Neural cell (in vitro differentiated cells): Measurements from ENCODE around the gene ZFYVE19. TPM values are rescaled to one million over a fixed set of nuclear protein-coding genes. Genes with fewer than 3 reads are reported as not detected.

ENCODE experiments used
- H2AFZ ChIP-seq: fragments of 200-600, 300-800 bp; sonication (generic), shearing (Covaris generic); 2 replicates; pipeline ENCODE4 v1.6.0; 2014; ENCODE audit warnings: low read depth, mild to moderate bottlenecking, antibody characterized with exemption, low read length, moderate library complexity
- H3F3A ChIP-seq: fragments of 200-600 bp; shearing (Covaris generic); 2 replicates; pipeline ENCODE4 v1.6.1; 2016; ENCODE audit warnings: mild to moderate bottlenecking, moderate library complexity, mixed read lengths, antibody characterized with exemption, low read length; ENCODE audit not compliant: insufficient read depth, poor library complexity, severe bottlenecking
- H3K27ac ChIP-seq: fragments of 200-600, 300-800 bp; sonication (generic), shearing (Covaris generic); 2 replicates; pipeline ENCODE4 v1.5.1; 2014; ENCODE audit warnings: mild to moderate bottlenecking, low read length, moderate library complexity
- H3K27me3 ChIP-seq: fragments of 300-800, 200-600 bp; sonication (generic), shearing (Covaris generic); 2 replicates; pipeline ENCODE4 v1.6.0; 2014; ENCODE audit warnings: mild to moderate bottlenecking, low read depth, low read length, moderate library complexity; ENCODE audit not compliant: insufficient read depth
- H3K36me3 ChIP-seq: fragments of 300-800, 200-600 bp; sonication (generic), shearing (Covaris generic); 2 replicates; pipeline ENCODE4 v1.5.1; 2014; ENCODE audit warnings: mild to moderate bottlenecking, antibody characterized with exemption, low read length, moderate library complexity; ENCODE audit not compliant: insufficient read depth
- H3K4me2 ChIP-seq: fragments of 300-800, 200-600 bp; sonication (generic), shearing (Covaris generic); 2 replicates; pipeline ENCODE4 v1.6.0; 2014; ENCODE audit warnings: mild to moderate bottlenecking, low read length
- H3K4me3 ChIP-seq: fragments of 300-800, 200-600 bp; sonication (generic), shearing (Covaris generic); 2 replicates; pipeline ENCODE4 v1.5.1; 2014; ENCODE audit warnings: mild to moderate bottlenecking, low read length, moderate library complexity
- H3K79me2 ChIP-seq: fragments of 200-600 bp; shearing (Covaris generic); replicated peaks from 2 replicates; pipeline ENCODE4 v1.6.0; 2014; ENCODE audit warnings: mild to moderate bottlenecking, low read length, moderate library complexity; ENCODE audit not compliant: insufficient read depth
- H3K9ac ChIP-seq: fragments of 300-800, 200-600 bp; sonication (generic), shearing (Covaris generic); 2 replicates; pipeline ENCODE4 v1.6.1; 2016; ENCODE audit warnings: mild to moderate bottlenecking, low read length, mixed read lengths
- H3K9me2 ChIP-seq: fragments of 200-600 bp; shearing (Covaris generic); 2 replicates; pipeline ENCODE4 v1.6.1; 2016; ENCODE audit warnings: mild to moderate bottlenecking, low read length, mixed read lengths; ENCODE audit not compliant: insufficient read depth
- H3K9me3 ChIP-seq: fragments of 200-600, 300-800 bp; sonication (generic), shearing (Covaris generic); 2 replicates; pipeline ENCODE4 v1.6.1; 2016; ENCODE audit warnings: mild to moderate bottlenecking, mixed run types, low read length, moderate library complexity, mixed read lengths
- H4K20me1 ChIP-seq: fragments of 200-600 bp; shearing (Covaris generic); 2 replicates; pipeline ENCODE4 v1.6.1; 2016; ENCODE audit warnings: mild to moderate bottlenecking, mixed run types; ENCODE audit not compliant: insufficient read depth
- CTCF ChIP-seq: fragments of 450-650 bp; IDR thresholded peaks from 2 replicates; pipeline ENCODE4 v1.5.1; 2014; ENCODE audit warnings: antibody characterized with exemption, mild to moderate bottlenecking, moderate library complexity; ENCODE audit not compliant: poor library complexity, severe bottlenecking
- EP300 ChIP-seq: fragments of 450-650 bp; conservative IDR thresholded peaks from 2 replicates; pipeline ENCODE4 v1.6.1; 2014; ENCODE audit warnings: antibody characterized with exemption, mild to moderate bottlenecking, moderate library complexity; ENCODE audit not compliant: poor library complexity, severe bottlenecking
- EZH2 ChIP-seq: fragments of 200-600, 300-800 bp; shearing (Covaris generic), sonication (generic); IDR thresholded peaks from 2 replicates; pipeline ENCODE4 v1.6.1; 2014; ENCODE audit warnings: antibody characterized with exemption, low read length, borderline replicate concordance, mild to moderate bottlenecking; ENCODE audit not compliant: insufficient read depth, poor library complexity, severe bottlenecking
- MXI1 ChIP-seq: fragments of 450-650 bp; conservative IDR thresholded peaks from 2 replicates; pipeline ENCODE4 v1.6.1; 2014; ENCODE audit warnings: antibody characterized with exemption, mild to moderate bottlenecking; ENCODE audit not compliant: poor library complexity, severe bottlenecking
- POLR2AphosphoS5 ChIP-seq: IDR thresholded peaks from 2 replicates; pipeline ENCODE4 v1.6.1; 2012
- RAD21 ChIP-seq: fragments of 450-650 bp; conservative IDR thresholded peaks from 2 replicates; pipeline ENCODE4 v1.6.1; 2014; ENCODE audit warnings: antibody characterized with exemption, mild to moderate bottlenecking, moderate library complexity
- SMC3 ChIP-seq: fragments of 450-650 bp; conservative IDR thresholded peaks from 2 replicates; pipeline ENCODE4 v1.6.1; 2014; ENCODE audit warnings: antibody characterized with exemption, mild to moderate bottlenecking, moderate library complexity; ENCODE audit not compliant: poor library complexity
- TAF1 ChIP-seq: IDR thresholded peaks from 2 replicates; pipeline ENCODE4 v1.6.1; 2012; ENCODE audit warnings: low read depth
- polyA plus RNA-seq: library from polyadenylated mRNA; depleted of rRNA; stranded (reverse); fragments of >200 nt; gene quantifications from 2 replicates; pipeline ENCODE4 v1.2.3, GENCODE V29; 2014
- TF ChIP-seq, protein P1 (sequence below): IDR thresholded peaks from 2 replicates; pipeline ENCODE4 v1.6.1; 2012; ENCODE audit warnings: borderline replicate concordance

ZFYVE19 gene
- polyA plus RNA-seq, 1 donor from 2014 or later = 48.2 TPM

GRCh38 chr15:40836020-40836419 lies 29.1 kb downstream of the ZFYVE19 start:
- TF ChIP-seq EZH2 = no peak
- TF ChIP-seq, protein P1, sequence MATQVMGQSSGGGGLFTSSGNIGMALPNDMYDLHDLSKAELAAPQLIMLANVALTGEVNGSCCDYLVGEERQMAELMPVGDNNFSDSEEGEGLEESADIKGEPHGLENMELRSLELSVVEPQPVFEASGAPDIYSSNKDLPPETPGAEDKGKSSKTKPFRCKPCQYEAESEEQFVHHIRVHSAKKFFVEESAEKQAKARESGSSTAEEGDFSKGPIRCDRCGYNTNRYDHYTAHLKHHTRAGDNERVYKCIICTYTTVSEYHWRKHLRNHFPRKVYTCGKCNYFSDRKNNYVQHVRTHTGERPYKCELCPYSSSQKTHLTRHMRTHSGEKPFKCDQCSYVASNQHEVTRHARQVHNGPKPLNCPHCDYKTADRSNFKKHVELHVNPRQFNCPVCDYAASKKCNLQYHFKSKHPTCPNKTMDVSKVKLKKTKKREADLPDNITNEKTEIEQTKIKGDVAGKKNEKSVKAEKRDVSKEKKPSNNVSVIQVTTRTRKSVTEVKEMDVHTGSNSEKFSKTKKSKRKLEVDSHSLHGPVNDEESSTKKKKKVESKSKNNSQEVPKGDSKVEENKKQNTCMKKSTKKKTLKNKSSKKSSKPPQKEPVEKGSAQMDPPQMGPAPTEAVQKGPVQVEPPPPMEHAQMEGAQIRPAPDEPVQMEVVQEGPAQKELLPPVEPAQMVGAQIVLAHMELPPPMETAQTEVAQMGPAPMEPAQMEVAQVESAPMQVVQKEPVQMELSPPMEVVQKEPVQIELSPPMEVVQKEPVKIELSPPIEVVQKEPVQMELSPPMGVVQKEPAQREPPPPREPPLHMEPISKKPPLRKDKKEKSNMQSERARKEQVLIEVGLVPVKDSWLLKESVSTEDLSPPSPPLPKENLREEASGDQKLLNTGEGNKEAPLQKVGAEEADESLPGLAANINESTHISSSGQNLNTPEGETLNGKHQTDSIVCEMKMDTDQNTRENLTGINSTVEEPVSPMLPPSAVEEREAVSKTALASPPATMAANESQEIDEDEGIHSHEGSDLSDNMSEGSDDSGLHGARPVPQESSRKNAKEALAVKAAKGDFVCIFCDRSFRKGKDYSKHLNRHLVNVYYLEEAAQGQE = no peak
- no peak overlapping the region for H3K4me2 ChIP-seq
- H4K20me1 ChIP-seq = no peaks in the 10 kb centered on the region
- no peaks in the 10 kb centered on the region for H3K79me2 ChIP-seq
- no peaks in the 10 kb centered on the region for H3K9me3 ChIP-seq
- no peak overlapping the region for H3K4me3 ChIP-seq
- H3K36me3 ChIP-seq = no peaks in the 10 kb centered on the region
- H3F3A ChIP-seq = no peaks in the 10 kb centered on the region
- no peaks in the 10 kb centered on the region for H3K9me2 ChIP-seq
- H2AFZ ChIP-seq = no peak overlapping the region
- peaks cover 2% of the 10 kb centered on the region for H3K27me3 ChIP-seq
- no peak overlapping the region for H3K9ac ChIP-seq
- no peak overlapping the region for H3K27ac ChIP-seq

DNA sequence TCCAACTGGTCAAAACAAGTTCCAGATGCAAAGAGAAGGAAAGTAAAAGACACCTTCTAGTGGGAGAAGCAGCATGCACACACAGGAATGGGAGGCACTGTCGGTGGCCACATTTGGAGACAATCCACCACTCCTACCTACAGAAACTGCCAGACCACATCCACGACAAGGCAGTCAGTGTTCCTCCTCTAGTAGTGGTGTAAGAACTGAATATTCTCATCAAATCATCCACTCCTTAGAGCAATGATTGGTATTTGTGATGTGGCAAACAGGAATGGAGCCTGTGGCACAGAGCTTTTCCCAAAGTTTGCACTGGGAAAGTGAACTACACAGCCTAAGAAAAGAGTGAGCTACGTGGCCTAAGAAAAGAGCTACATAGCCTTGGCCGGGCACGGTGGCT lies 31.9 kb downstream of the ZFYVE19 start:
- H3K36me3 ChIP-seq = no peaks in the 10 kb centered on the region
- no peaks in the 10 kb centered on the region for H4K20me1 ChIP-seq
- no peaks in the 10 kb centered on the region for H3K9me2 ChIP-seq
- no peaks in the 10 kb centered on the region for H3K79me2 ChIP-seq
- no peak overlapping the region for H2AFZ ChIP-seq
- H3K4me3 ChIP-seq = no peak overlapping the region
- H3K4me2 ChIP-seq = no peak overlapping the region
- H3K9me3 ChIP-seq = no peaks in the 10 kb centered on the region
- H3K9ac ChIP-seq = no peak overlapping the region
- peaks cover 30% of the 10 kb centered on the region for H3K27me3 ChIP-seq
- no peak for TF ChIP-seq MXI1
- TF ChIP-seq RAD21 = no peak
- no peak for TF ChIP-seq EP300
- TF ChIP-seq SMC3 = no peak
- no peak for TF ChIP-seq TAF1
- no peak for TF ChIP-seq POLR2AphosphoS5
- no peak for TF ChIP-seq EZH2
- TF ChIP-seq, protein P1 = no peak
- TF ChIP-seq CTCF = no peak
- H3F3A ChIP-seq = no peaks in the 10 kb centered on the region
- no peak overlapping the region for H3K27ac ChIP-seq
